HCT116 (cell line): ENCODE data around the gene PLXNC1. TPM values are rescaled to one million over a fixed set of nuclear protein-coding genes. Genes with fewer than 3 reads are reported as not detected.

Experiments used
- ATAC-seq: fragments of 200-7000 bp; cut with Tn5 transposase; 2 replicates; pipeline ENCODE4 v1.9.1; 2020; ENCODE audit warnings: mild to moderate bottlenecking, moderate library complexity
- BruUV-seq: library from RNA; stranded (reverse); fragments of 400-500 nt; replicated peaks from 2 replicates; lab custom pipeline; 2021; lab: Mats Ljungman, UMichigan
- CTCF ChIA-PET: fragments of 300-600 bp; sonication (Branson Sonifier 250); formaldehyde crosslinking; loops from one replicate; lab custom pipeline; 2021; ENCODE audit warnings: antibody characterized with exemption; lab: Charles Lee
- POLR2A ChIA-PET: fragments of 300-600, 350-600 bp; sonication (Branson Sonifier 250); formaldehyde crosslinking; loops from one replicate; lab custom pipeline; 2021; ENCODE audit warnings: antibody characterized with exemption; lab: Charles Lee
- RAD21 ChIA-PET, 2 experiments: fragments of 300-600 bp; sonication (Branson Sonifier 250); formaldehyde crosslinking; loops; one replicate each; lab custom pipeline; 2023; ENCODE audit warnings: low total read pairs in 2 of 2; ENCODE audit not compliant: uncharacterized antibody in 2 of 2, unreplicated experiment in 2 of 2, low non-redundant PET in 1 of 2; lab: Charles Lee
- DNase-seq: peaks from one replicate; pipeline ENCODE4 v3.0.0-alpha.2; 2010; ENCODE audit warnings: low read depth, low spot score
- H2AFZ ChIP-seq: fragments of 200-600 bp; shearing (Covaris generic), sonication (generic); 2 replicates; pipeline ENCODE4 v1.6.1; 2017; ENCODE audit warnings: low read depth, mixed run types, mixed read lengths, antibody characterized with exemption, low read length; ENCODE audit not compliant: poor library complexity, severe bottlenecking
- H3K27ac ChIP-seq: 2 replicates; pipeline ENCODE4 v1.5.1; 2012; ENCODE audit warnings: low read depth, low read length
- H3K27me3 ChIP-seq: fragments of 200-600 bp; sonication (generic); 2 replicates; pipeline ENCODE4 v1.6.1; 2016; ENCODE audit warnings: mixed run types, low read length, mixed read lengths; ENCODE audit not compliant: insufficient read depth
- H3K36me3 ChIP-seq, 2 experiments: fragments of 200-500 bp in 1 of 2; fragments of 200-600 bp in 1 of 2; sonication (Bioruptor generic) in 1 of 2; sonication (generic) in 1 of 2; 2 replicates each; pipeline versions ENCODE4 v1.5.1 to v1.6.1; 2014 to 2016; ENCODE audit warnings: low read length in 2 of 2, inconsistent platforms in 1 of 2, mixed read lengths in 1 of 2, mixed run types in 1 of 2; ENCODE audit not compliant: insufficient read depth in 2 of 2, control insufficient read depth in 1 of 2
- H3K4me1 ChIP-seq, 2 experiments: fragments of 200-600 bp in 1 of 2; sonication (generic) in 1 of 2; 2 replicates each; pipeline versions ENCODE4 v1.5.1 to v1.6.1; 2012 to 2017; ENCODE audit warnings: low read length in 2 of 2, inconsistent platforms in 1 of 2, mild to moderate bottlenecking in 1 of 2, mixed read lengths in 1 of 2, mixed run types in 1 of 2, moderate library complexity in 1 of 2; ENCODE audit not compliant: insufficient read depth in 2 of 2, control insufficient read depth in 1 of 2
- H3K4me2 ChIP-seq: fragments of 200-600 bp; sonication (generic); 2 replicates; pipeline ENCODE4 v1.6.1; 2017; ENCODE audit warnings: mixed run types, low read length, mixed read lengths
- H3K4me3 ChIP-seq, 2 experiments: fragments of 200-600 bp in 1 of 2; sonication (generic) in 1 of 2; replicated peaks in 1 of 2; 2 replicates each; pipeline ENCODE4 v1.5.1; 2011 to 2016; ENCODE audit warnings: low read length in 2 of 2, control low read depth in 1 of 2, low read depth in 1 of 2, mild to moderate bottlenecking in 1 of 2, mixed read lengths in 1 of 2, mixed run types in 1 of 2
- H3K79me2 ChIP-seq: fragments of 200-600 bp; sonication (generic); 2 replicates; pipeline ENCODE4 v1.6.1; 2017; ENCODE audit warnings: mild to moderate bottlenecking, mixed run types, low read length, moderate library complexity, mixed read lengths; ENCODE audit not compliant: insufficient read depth
- H3K9ac ChIP-seq: fragments of 200-600 bp; sonication (generic); 2 replicates; pipeline ENCODE4 v1.6.1; 2016; ENCODE audit warnings: low read length, mixed read lengths
- H3K9me2 ChIP-seq: fragments of 200-600 bp; sonication (generic), shearing (Covaris generic); 2 replicates; pipeline ENCODE4 v1.6.1; 2017; ENCODE audit warnings: mixed run types, mild to moderate bottlenecking, moderate library complexity; ENCODE audit not compliant: insufficient read depth
- H3K9me3 ChIP-seq, 2 experiments: fragments of 200-500 bp in 1 of 2; fragments of 200-600 bp in 1 of 2; sonication (Bioruptor generic) in 1 of 2; sonication (generic) in 1 of 2; 2 replicates each; pipeline ENCODE4 v1.6.1; 2014 to 2017; ENCODE audit warnings: low read length in 2 of 2, mixed read lengths in 2 of 2, inconsistent platforms in 1 of 2, low read depth in 1 of 2, mild to moderate bottlenecking in 1 of 2, mixed run types in 1 of 2, moderate library complexity in 1 of 2; ENCODE audit not compliant: control insufficient read depth in 1 of 2, insufficient read depth in 1 of 2
- H4K20me1 ChIP-seq: fragments of 200-600 bp; sonication (generic), shearing (Covaris generic); 2 replicates; pipeline ENCODE4 v1.6.1; 2017; ENCODE audit warnings: mixed run types, mild to moderate bottlenecking, moderate library complexity; ENCODE audit not compliant: insufficient read depth
- CBX3 ChIP-seq: IDR thresholded peaks from 2 replicates; pipeline ENCODE4 v1.6.1; 2012; ENCODE audit warnings: low read depth
- EGR1 ChIP-seq: IDR thresholded peaks from 2 replicates; pipeline ENCODE4 v1.6.1; 2012; ENCODE audit warnings: low read depth
- EZH2 ChIP-seq: fragments of 200-600 bp; sonication (generic); IDR thresholded peaks from 2 replicates; pipeline ENCODE4 v1.6.1; 2017; ENCODE audit warnings: antibody characterized with exemption, mixed run types
- POLR2A ChIP-seq: IDR thresholded peaks from 2 replicates; pipeline ENCODE4 v1.7.0; 2011; ENCODE audit warnings: borderline replicate concordance; ENCODE audit not compliant: insufficient read depth, insufficient read length; ENCODE audit errors: extremely low read depth
- ZBTB33 ChIP-seq: IDR thresholded peaks from 2 replicates; pipeline ENCODE4 v1.6.1; 2011; ENCODE audit warnings: mild to moderate bottlenecking, low read length, moderate library complexity; ENCODE audit not compliant: insufficient replicate concordance; ENCODE audit errors: extremely low read depth
- ZFX ChIP-seq: fragments of 450-650 bp; IDR thresholded peaks from 2 replicates; pipeline ENCODE4 v1.6.1; 2017
- intact Hi-C: fragments of 100-400 bp; cut with micrococcal nuclease; formaldehyde crosslinking; loops from 2 replicates; pipeline ENCODE4 v1.10.0; 2022
- total RNA-seq: library from RNA; stranded (reverse); gene quantifications from one replicate; pipeline ENCODE4 v1.2.1, GENCODE V29; 2021; ENCODE audit not compliant: unreplicated experiment
- TF ChIP-seq, protein P1 (sequence below), 3 experiments: fragments of 200-600 bp in 1 of 3; sonication (generic) in 1 of 3; IDR thresholded peaks in 2 of 3; conservative IDR thresholded peaks in 1 of 3; 2 replicates each; pipeline ENCODE4 v1.5.1; 2012 to 2017; ENCODE audit warnings: low read depth in 2 of 3, low read length in 2 of 3, antibody characterized with exemption in 1 of 3, borderline replicate concordance in 1 of 3, control low read depth in 1 of 3, mild to moderate bottlenecking in 1 of 3, mixed read lengths in 1 of 3, mixed run types in 1 of 3, moderate library complexity in 1 of 3; ENCODE audit not compliant: insufficient read depth in 1 of 3

The PLXNC1 gene
- total RNA-seq, 1 experiment from 2014 or later = 0.25 TPM

GRCh38 chr12:94193168-94193567, 44.8 kb downstream of the PLXNC1 start:
- ATAC-seq (no peak), DNase-seq (no peak)
- Histone ChIP-seq H3K36me3 (no peaks in the 10 kb centered on the region), H3K27ac (no peak overlapping the region), H3K9me2 (no peaks in the 10 kb centered on the region), H2AFZ (no peak overlapping the region), H3K4me3 (no peak overlapping the region), H3K4me1 (no peaks in the 10 kb centered on the region), H3K79me2 (no peaks in the 10 kb centered on the region), H3K9me3 (no peaks in the 10 kb centered on the region), H3K4me2 (no peak overlapping the region), H3K27me3 (no peaks in the 10 kb centered on the region), H3K9ac (no peak overlapping the region), H4K20me1 (no peaks in the 10 kb centered on the region)
- POLR2A ChIA-PET = no interaction called here
- intact Hi-C loops = no loop called here
- RAD21 ChIA-PET = no interaction called here
- no peak for TF ChIP-seq EGR1
- no peak for TF ChIP-seq EZH2
- TF ChIP-seq CBX3 = no peak
- no peak for TF ChIP-seq POLR2A
- TF ChIP-seq ZBTB33 = no peak
- BruUV-seq = no TSS peak
- CTCF ChIA-PET = no interaction called here

DNA sequence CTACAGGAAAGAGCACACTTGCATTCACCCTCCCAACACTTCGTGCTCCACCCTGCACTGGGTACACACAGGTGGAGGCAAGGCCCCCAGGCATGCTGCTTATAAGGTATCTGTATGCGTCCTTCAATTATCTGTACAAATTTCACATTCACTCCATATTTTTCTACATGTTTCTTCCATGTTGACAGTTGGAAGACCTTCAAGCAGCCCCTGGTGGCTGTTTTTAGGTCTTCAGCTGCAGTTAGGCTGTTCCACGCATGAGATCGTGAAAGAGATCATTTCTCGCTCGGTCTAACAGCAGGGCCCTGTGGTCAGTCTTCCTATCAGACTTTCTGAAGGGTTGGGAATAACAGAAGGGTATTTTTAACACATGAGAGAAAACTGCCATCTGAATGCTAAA, 47.1 kb downstream of the PLXNC1 start:
- no peak for TF ChIP-seq ZFX
- TF ChIP-seq, protein P1, sequence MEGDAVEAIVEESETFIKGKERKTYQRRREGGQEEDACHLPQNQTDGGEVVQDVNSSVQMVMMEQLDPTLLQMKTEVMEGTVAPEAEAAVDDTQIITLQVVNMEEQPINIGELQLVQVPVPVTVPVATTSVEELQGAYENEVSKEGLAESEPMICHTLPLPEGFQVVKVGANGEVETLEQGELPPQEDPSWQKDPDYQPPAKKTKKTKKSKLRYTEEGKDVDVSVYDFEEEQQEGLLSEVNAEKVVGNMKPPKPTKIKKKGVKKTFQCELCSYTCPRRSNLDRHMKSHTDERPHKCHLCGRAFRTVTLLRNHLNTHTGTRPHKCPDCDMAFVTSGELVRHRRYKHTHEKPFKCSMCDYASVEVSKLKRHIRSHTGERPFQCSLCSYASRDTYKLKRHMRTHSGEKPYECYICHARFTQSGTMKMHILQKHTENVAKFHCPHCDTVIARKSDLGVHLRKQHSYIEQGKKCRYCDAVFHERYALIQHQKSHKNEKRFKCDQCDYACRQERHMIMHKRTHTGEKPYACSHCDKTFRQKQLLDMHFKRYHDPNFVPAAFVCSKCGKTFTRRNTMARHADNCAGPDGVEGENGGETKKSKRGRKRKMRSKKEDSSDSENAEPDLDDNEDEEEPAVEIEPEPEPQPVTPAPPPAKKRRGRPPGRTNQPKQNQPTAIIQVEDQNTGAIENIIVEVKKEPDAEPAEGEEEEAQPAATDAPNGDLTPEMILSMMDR (IDR thresholded peaks at IDR 0.05 in 2 of 3, conservative IDR thresholded peaks at IDR 0.05 in 1 of 3; ENCODE audit: borderline replicate concordance in 1 of 3, insufficient read depth in 1 of 3, low read depth in 2 of 3, low read length in 2 of 3) = peak in 1 of 3 experiments; percentile 31; a peak in 2 of 6 replicates
- TF ChIP-seq, all 23 proteins: peak for 1
- Histone ChIP-seq H3K4me3 (no peak overlapping the region), H3K36me3 (no peaks in the 10 kb centered on the region), H3K4me1 (no peaks in the 10 kb centered on the region), H3K9me2 (no peaks in the 10 kb centered on the region), H3K27ac (no peak overlapping the region), H3K4me2 (no peak overlapping the region), H2AFZ (no peak overlapping the region), H4K20me1 (no peaks in the 10 kb centered on the region), H3K27me3 (no peaks in the 10 kb centered on the region), H3K79me2 (no peaks in the 10 kb centered on the region), H3K9me3 (no peaks in the 10 kb centered on the region), H3K9ac (no peak overlapping the region)
- intact Hi-C loops = no loop called here
- no TSS peak for BruUV-seq
- DNase-seq (no peak), ATAC-seq (no peak)
- ChIA-PET RAD21 (no interaction called here), CTCF (interaction anchor here (0.7 kb wide), 1 partner anchor 13 kb away, joined by 3 read pairs; no protein-coding TSS in a partner anchor), POLR2A (no interaction called here)
